ENCODE data around the gene CDH19. TPM values are rescaled to one million over a fixed set of nuclear protein-coding genes. Genes with fewer than 3 reads are reported as not detected.

CDH19 gene
- total RNA-seq, 1 donor, result not detected

DNA sequence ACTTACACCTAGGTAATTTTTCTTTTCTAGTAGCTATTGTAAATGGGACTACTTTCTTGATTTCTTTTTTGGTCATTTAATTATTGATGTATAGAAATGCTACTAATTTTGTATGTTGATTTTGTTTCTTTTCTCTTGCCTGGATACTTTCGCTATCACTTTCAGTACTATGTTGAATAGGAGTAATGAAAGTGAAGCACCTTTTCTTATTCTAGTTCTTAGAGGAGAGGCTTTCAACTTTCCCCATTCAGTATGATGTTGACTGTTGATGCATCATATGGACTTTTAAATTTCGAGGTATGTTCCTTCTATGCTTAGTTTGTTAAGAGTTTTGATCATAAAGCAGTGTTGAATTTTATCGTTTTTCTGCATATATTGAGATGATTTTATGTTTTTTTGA is 142.5 kb downstream of the CDH19 start:
- TF ChIP-seq, protein P1, sequence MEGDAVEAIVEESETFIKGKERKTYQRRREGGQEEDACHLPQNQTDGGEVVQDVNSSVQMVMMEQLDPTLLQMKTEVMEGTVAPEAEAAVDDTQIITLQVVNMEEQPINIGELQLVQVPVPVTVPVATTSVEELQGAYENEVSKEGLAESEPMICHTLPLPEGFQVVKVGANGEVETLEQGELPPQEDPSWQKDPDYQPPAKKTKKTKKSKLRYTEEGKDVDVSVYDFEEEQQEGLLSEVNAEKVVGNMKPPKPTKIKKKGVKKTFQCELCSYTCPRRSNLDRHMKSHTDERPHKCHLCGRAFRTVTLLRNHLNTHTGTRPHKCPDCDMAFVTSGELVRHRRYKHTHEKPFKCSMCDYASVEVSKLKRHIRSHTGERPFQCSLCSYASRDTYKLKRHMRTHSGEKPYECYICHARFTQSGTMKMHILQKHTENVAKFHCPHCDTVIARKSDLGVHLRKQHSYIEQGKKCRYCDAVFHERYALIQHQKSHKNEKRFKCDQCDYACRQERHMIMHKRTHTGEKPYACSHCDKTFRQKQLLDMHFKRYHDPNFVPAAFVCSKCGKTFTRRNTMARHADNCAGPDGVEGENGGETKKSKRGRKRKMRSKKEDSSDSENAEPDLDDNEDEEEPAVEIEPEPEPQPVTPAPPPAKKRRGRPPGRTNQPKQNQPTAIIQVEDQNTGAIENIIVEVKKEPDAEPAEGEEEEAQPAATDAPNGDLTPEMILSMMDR (IDR thresholded peaks at IDR 0.05; ENCODE audit: extremely low read depth, low read depth, low read length), result no peak

DNA sequence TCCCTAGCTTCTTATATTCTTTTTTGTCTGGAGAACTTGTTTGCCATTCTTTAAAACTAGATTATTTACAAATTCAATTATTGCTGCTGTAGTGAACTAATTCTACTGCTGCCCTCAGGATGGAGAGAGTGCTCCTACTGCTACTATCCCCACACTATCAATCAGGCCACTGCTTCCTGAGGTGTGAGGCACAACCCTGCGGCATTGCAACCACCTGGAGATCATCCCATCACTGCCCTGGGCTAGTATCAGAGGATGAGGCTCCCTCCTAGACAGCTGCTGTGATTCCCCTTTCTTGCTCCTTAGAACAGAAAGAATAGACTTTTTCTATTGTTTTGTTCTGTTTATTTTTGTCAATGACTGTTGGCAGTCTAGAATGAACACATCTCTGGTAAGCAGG is 146.6 kb downstream of the CDH19 start:
- H3K27ac ChIP-seq (ENCODE audit: low read depth, low read length), result no peak overlapping the region
- no peaks in the 10 kb centered on the region for H3K36me3 ChIP-seq (ENCODE audit: insufficient read depth, low read length)
- no peak overlapping the region for H2AFZ ChIP-seq (ENCODE audit: low read length)
- no peaks in the 10 kb centered on the region for H4K20me1 ChIP-seq (ENCODE audit: insufficient read depth, low read length)
- H3K4me2 ChIP-seq (ENCODE audit: insufficient read depth, low read length), result no peak overlapping the region
- no peaks in the 10 kb centered on the region for H3K79me2 ChIP-seq (ENCODE audit: insufficient read depth, low read length)
- peaks cover 2% of the 10 kb centered on the region for H3K9me3 ChIP-seq (ENCODE audit: low read depth, low read length)
- no peak overlapping the region for H3K4me3 ChIP-seq (ENCODE audit: insufficient read depth, low read length)
- no peaks in the 10 kb centered on the region for H3K27me3 ChIP-seq (ENCODE audit: insufficient read depth, low read length)
- no peak for DNase-seq (ENCODE audit: insufficient read length, low spot score, missing footprints)
- no peaks in the 10 kb centered on the region for H3K4me1 ChIP-seq (ENCODE audit: insufficient read depth, low read length)
- TF ChIP-seq, protein P1 (IDR thresholded peaks at IDR 0.05; ENCODE audit: extremely low read depth, low read depth, low read length), result no peak

More for the DNA sequence above, 142.5 kb downstream of the CDH19 start:
- Histone ChIP-seq H3K4me2 (ENCODE audit: insufficient read depth, low read length) (no peak overlapping the region), H3K36me3 (ENCODE audit: insufficient read depth, low read length) (no peaks in the 10 kb centered on the region), H3K27ac (ENCODE audit: low read depth, low read length) (no peak overlapping the region), H3K4me3 (ENCODE audit: insufficient read depth, low read length) (no peak overlapping the region), H3K4me1 (ENCODE audit: insufficient read depth, low read length) (no peaks in the 10 kb centered on the region), H3K9me3 (ENCODE audit: low read depth, low read length) (no peaks in the 10 kb centered on the region), H2AFZ (ENCODE audit: low read length) (no peak overlapping the region), H3K27me3 (ENCODE audit: insufficient read depth, low read length) (no peaks in the 10 kb centered on the region), H3K79me2 (ENCODE audit: insufficient read depth, low read length) (no peaks in the 10 kb centered on the region), H4K20me1 (ENCODE audit: insufficient read depth, low read length) (no peaks in the 10 kb centered on the region)
- DNase-seq (ENCODE audit: insufficient read length, low spot score, missing footprints), result no peak
